Osteoblast (primary cell): ENCODE data around the gene ZSWIM5. TPM values are rescaled to one million over a fixed set of nuclear protein-coding genes. Genes with fewer than 3 reads are reported as not detected.
"Not testable (repeated sequence)": the region's sequence is repeated elsewhere in the genome, so short reads cannot be mapped to it uniquely, and the experiment has no call there.

Experiments used
- DNase-seq: peaks from one replicate; pipeline ENCODE4 v3.0.0; 2011; ENCODE audit warnings: low spot score, mixed read lengths; ENCODE audit not compliant: insufficient read length; ENCODE audit errors: missing footprints
- H2AFZ ChIP-seq: 2 replicates; pipeline ENCODE4 v1.6.0; 2011; ENCODE audit warnings: mild to moderate bottlenecking, low read length
- H3K27ac ChIP-seq: 2 replicates; pipeline ENCODE4 v1.5.1; 2011; ENCODE audit warnings: mild to moderate bottlenecking, low read depth, low read length, moderate library complexity
- H3K27me3 ChIP-seq: 2 replicates; pipeline ENCODE4 v1.6.0; 2012; ENCODE audit warnings: mild to moderate bottlenecking, control low read depth, inconsistent platforms, low read length, moderate library complexity; ENCODE audit not compliant: insufficient read depth
- H3K36me3 ChIP-seq: 2 replicates; pipeline ENCODE4 v1.5.1; 2011; ENCODE audit warnings: mild to moderate bottlenecking, low read length, control low read depth, moderate library complexity; ENCODE audit not compliant: insufficient read depth
- H3K4me1 ChIP-seq: 2 replicates; pipeline ENCODE4 v1.5.1; 2011; ENCODE audit warnings: mild to moderate bottlenecking, low read length, control low read depth, moderate library complexity; ENCODE audit not compliant: insufficient read depth
- H3K4me2 ChIP-seq: 2 replicates; pipeline ENCODE4 v1.6.0; 2011; ENCODE audit warnings: mild to moderate bottlenecking, low read length; ENCODE audit not compliant: insufficient read depth
- H3K4me3 ChIP-seq: fragments of 200-600 bp; sonication (generic); 3 replicates; pipeline ENCODE4 v1.5.1; 2012; ENCODE audit warnings: mild to moderate bottlenecking, low read length, inconsistent platforms; ENCODE audit not compliant: insufficient read depth
- H3K79me2 ChIP-seq: 2 replicates; pipeline ENCODE4 v1.6.0; 2012; ENCODE audit warnings: mild to moderate bottlenecking, low read length, control low read depth, inconsistent platforms; ENCODE audit not compliant: insufficient read depth
- H3K9me3 ChIP-seq: 2 replicates; pipeline ENCODE4 v1.5.1; 2011; ENCODE audit warnings: low read depth, low read length, control low read depth
- H4K20me1 ChIP-seq: 2 replicates; pipeline ENCODE4 v1.6.0; 2012; ENCODE audit warnings: mild to moderate bottlenecking, low read length, control low read depth; ENCODE audit not compliant: insufficient read depth
- total RNA-seq: library from RNA; depleted of rRNA; stranded (reverse); fragments of >200 nt; gene quantifications from 2 replicates; pipeline ENCODE4 v1.2.3, GENCODE V29; 2012
- TF ChIP-seq, protein P1 (sequence below): IDR thresholded peaks from 2 replicates; pipeline ENCODE4 v1.5.1; 2011; ENCODE audit warnings: mild to moderate bottlenecking, low read depth, low read length, moderate library complexity; ENCODE audit errors: extremely low read depth

The ZSWIM5 gene
- total RNA-seq, 1 donor: 0.36 TPM

DNA sequence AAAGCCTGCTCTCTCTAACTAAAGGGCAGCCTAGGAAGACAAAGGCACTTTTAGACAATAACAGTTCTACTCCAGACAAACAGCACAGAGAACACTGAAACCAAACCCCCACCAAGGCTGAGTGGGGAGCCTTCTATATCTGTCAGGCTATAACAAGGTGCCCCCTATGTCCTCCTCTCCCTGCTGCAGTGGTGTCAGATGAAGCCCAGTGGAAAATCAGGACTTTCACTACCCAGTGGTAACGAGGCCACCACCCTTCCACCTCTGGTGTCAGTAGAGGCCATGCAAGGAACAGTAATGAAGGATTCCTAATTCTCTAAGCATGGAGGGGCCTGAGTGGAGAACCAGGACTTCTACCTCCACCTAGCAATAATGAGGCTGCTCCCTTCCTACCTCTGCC lies 83.7 kb downstream of the ZSWIM5 start:
- no peaks in the 10 kb centered on the region for H4K20me1 ChIP-seq
- no peak overlapping the region for H3K4me3 ChIP-seq
- no peak overlapping the region for H3K4me2 ChIP-seq
- no peak overlapping the region for H2AFZ ChIP-seq
- no peaks in the 10 kb centered on the region for H3K36me3 ChIP-seq
- DNase-seq: no peak
- peaks cover 12% of the 10 kb centered on the region for H3K27me3 ChIP-seq
- H3K4me1 ChIP-seq: no peaks in the 10 kb centered on the region
- no peak overlapping the region for H3K27ac ChIP-seq
- H3K9me3 ChIP-seq: no peaks in the 10 kb centered on the region
- no peaks in the 10 kb centered on the region for H3K79me2 ChIP-seq
- TF ChIP-seq, protein P1, sequence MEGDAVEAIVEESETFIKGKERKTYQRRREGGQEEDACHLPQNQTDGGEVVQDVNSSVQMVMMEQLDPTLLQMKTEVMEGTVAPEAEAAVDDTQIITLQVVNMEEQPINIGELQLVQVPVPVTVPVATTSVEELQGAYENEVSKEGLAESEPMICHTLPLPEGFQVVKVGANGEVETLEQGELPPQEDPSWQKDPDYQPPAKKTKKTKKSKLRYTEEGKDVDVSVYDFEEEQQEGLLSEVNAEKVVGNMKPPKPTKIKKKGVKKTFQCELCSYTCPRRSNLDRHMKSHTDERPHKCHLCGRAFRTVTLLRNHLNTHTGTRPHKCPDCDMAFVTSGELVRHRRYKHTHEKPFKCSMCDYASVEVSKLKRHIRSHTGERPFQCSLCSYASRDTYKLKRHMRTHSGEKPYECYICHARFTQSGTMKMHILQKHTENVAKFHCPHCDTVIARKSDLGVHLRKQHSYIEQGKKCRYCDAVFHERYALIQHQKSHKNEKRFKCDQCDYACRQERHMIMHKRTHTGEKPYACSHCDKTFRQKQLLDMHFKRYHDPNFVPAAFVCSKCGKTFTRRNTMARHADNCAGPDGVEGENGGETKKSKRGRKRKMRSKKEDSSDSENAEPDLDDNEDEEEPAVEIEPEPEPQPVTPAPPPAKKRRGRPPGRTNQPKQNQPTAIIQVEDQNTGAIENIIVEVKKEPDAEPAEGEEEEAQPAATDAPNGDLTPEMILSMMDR: no peak

- Histone ChIP-seq H3K27ac (no peak overlapping the region), H3K36me3 (no peaks in the 10 kb centered on the region), H3K27me3 (peaks cover 9% of the 10 kb centered on the region), H4K20me1 (no peaks in the 10 kb centered on the region), H2AFZ (no peak overlapping the region), H3K4me3 (no peak overlapping the region), H3K4me1 (no peaks in the 10 kb centered on the region), H3K79me2 (no peaks in the 10 kb centered on the region), H3K9me3 (no peaks in the 10 kb centered on the region), H3K4me2 (no peak overlapping the region)
- no peak for DNase-seq
- TF ChIP-seq, protein P1: no peak
Observed at GRCh38 chr1:45117766-45118165, 88.6 kb downstream of the ZSWIM5 start.

- Histone ChIP-seq H3K27ac (no peak overlapping the region), H3K9me3 (no peaks in the 10 kb centered on the region), H3K79me2 (no peaks in the 10 kb centered on the region), H3K4me1 (no peaks in the 10 kb centered on the region), H3K27me3 (peaks cover 4% of the 10 kb centered on the region), H4K20me1 (no peaks in the 10 kb centered on the region), H2AFZ (no peak overlapping the region), H3K36me3 (no peaks in the 10 kb centered on the region), H3K4me2 (no peak overlapping the region), H3K4me3 (no peak overlapping the region)
- TF ChIP-seq, protein P1: no peak
- DNase-seq: no peak
Observed at GRCh38 chr1:45116820-45117219, 89.6 kb downstream of the ZSWIM5 start.

DNA sequence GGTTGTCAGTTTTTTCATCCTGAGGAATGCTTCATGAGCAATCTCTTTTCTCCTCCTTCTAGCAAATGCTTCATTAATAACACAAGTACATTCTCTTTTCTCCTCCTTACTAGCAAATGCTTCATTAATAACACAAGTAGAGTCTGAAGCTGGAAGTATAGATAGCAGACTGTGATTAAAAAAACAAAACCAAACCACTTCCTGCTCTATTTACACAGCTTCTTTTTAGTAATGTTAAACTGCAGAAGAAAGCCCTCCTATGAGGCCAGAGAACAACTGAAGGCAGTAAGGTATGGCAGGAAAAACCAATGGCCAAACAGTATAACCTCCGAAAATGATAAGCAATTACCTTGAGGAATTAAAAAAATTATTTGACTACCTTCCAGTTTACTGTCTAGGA lies 90.1 kb downstream of the ZSWIM5 start:
- no peaks in the 10 kb centered on the region for H4K20me1 ChIP-seq
- no peak overlapping the region for H3K4me3 ChIP-seq
- TF ChIP-seq, protein P1: no peak
- no peak overlapping the region for H2AFZ ChIP-seq
- no peaks in the 10 kb centered on the region for H3K9me3 ChIP-seq
- peaks cover 4% of the 10 kb centered on the region for H3K27me3 ChIP-seq
- no peak overlapping the region for H3K4me2 ChIP-seq
- no peak overlapping the region for H3K27ac ChIP-seq
- H3K79me2 ChIP-seq: no peaks in the 10 kb centered on the region
- H3K4me1 ChIP-seq: no peaks in the 10 kb centered on the region
- DNase-seq: no peak
- H3K36me3 ChIP-seq: no peaks in the 10 kb centered on the region

GRCh38 chr1:45115198-45115597 lies 91.2 kb downstream of the ZSWIM5 start:
- H3K36me3 ChIP-seq, H3K4me3 ChIP-seq, H3K9me3 ChIP-seq, H3K4me1 ChIP-seq, H3K27me3 ChIP-seq, H2AFZ ChIP-seq, H3K27ac ChIP-seq, DNase-seq, H3K79me2 ChIP-seq, H4K20me1 ChIP-seq, H3K4me2 ChIP-seq: not testable (repeated sequence)
